Measurements from ENCODE around the gene LGALS9.

LGALS9 gene

GRCh38 chr17:27630607-27631410 lies at the start of gene LGALS9:
LGALS9 (plus strand) TSS chr17:27631188; CDS start chr17:27631266, 78 bp downstream.
- peak; percentile 73 to 78 for DNase-seq

- no peak for DNase-seq
Measured at GRCh38 chr17:27582696-27583095, 48.3 kb upstream of the LGALS9 start.

- DNase-seq, result no peak
Measured at GRCh38 chr17:27585153-27585681, 45.8 kb upstream of the LGALS9 start.

- DNase-seq, result no peak
Measured at GRCh38 chr17:27585792-27586191, 45.2 kb upstream of the LGALS9 start.

- DNase-seq, result no peak
Measured at GRCh38 chr17:27586203-27586721, 44.7 kb upstream of the LGALS9 start.

- no peak for DNase-seq
Measured at GRCh38 chr17:27588354-27588753, 42.6 kb upstream of the LGALS9 start.

GRCh38 chr17:27590864-27591263 lies 40.1 kb upstream of the LGALS9 start:
- DNase-seq, result no peak

- no peak for DNase-seq
Measured at GRCh38 chr17:27591986-27592385, 39.0 kb upstream of the LGALS9 start.

GRCh38 chr17:27593232-27593856 lies 37.6 kb upstream of the LGALS9 start:
- no peak for DNase-seq

GRCh38 chr17:27593857-27594255 lies 37.1 kb upstream of the LGALS9 start:
- no peak for DNase-seq

- no peak for DNase-seq
Measured at GRCh38 chr17:27595208-27595607, 35.8 kb upstream of the LGALS9 start.

- DNase-seq, result no peak
Measured at GRCh38 chr17:27596096-27596495, 34.9 kb upstream of the LGALS9 start.

GRCh38 chr17:27596566-27597187 lies 34.3 kb upstream of the LGALS9 start:
- no peak for DNase-seq

GRCh38 chr17:27597188-27597580 lies 33.8 kb upstream of the LGALS9 start:
- no peak for DNase-seq

- no peak for DNase-seq
Measured at GRCh38 chr17:27597783-27598320, 33.1 kb upstream of the LGALS9 start.

GRCh38 chr17:27598337-27599050 lies 32.5 kb upstream of the LGALS9 start:
- DNase-seq, result no peak

- no peak for DNase-seq
Measured at GRCh38 chr17:27600471-27600870, 30.5 kb upstream of the LGALS9 start.

GRCh38 chr17:27601069-27601974 lies 29.7 kb upstream of the LGALS9 start:
- DNase-seq, result peak; percentile 70 to 83

GRCh38 chr17:27601975-27602302 lies 29.0 kb upstream of the LGALS9 start:
- DNase-seq, result no peak

- peak; percentile 69 to 78 for DNase-seq
Measured at GRCh38 chr17:27602721-27603420, 28.1 kb upstream of the LGALS9 start.

- no peak for DNase-seq
Measured at GRCh38 chr17:27603421-27603770, 27.6 kb upstream of the LGALS9 start.
